ENCODE data around the gene SLC16A10.
A peak's percentile ranks its signal among the peaks of the same experiment; 100 is the strongest.

Gene SLC16A10, protein sequence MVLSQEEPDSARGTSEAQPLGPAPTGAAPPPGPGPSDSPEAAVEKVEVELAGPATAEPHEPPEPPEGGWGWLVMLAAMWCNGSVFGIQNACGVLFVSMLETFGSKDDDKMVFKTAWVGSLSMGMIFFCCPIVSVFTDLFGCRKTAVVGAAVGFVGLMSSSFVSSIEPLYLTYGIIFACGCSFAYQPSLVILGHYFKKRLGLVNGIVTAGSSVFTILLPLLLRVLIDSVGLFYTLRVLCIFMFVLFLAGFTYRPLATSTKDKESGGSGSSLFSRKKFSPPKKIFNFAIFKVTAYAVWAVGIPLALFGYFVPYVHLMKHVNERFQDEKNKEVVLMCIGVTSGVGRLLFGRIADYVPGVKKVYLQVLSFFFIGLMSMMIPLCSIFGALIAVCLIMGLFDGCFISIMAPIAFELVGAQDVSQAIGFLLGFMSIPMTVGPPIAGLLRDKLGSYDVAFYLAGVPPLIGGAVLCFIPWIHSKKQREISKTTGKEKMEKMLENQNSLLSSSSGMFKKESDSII

DNA sequence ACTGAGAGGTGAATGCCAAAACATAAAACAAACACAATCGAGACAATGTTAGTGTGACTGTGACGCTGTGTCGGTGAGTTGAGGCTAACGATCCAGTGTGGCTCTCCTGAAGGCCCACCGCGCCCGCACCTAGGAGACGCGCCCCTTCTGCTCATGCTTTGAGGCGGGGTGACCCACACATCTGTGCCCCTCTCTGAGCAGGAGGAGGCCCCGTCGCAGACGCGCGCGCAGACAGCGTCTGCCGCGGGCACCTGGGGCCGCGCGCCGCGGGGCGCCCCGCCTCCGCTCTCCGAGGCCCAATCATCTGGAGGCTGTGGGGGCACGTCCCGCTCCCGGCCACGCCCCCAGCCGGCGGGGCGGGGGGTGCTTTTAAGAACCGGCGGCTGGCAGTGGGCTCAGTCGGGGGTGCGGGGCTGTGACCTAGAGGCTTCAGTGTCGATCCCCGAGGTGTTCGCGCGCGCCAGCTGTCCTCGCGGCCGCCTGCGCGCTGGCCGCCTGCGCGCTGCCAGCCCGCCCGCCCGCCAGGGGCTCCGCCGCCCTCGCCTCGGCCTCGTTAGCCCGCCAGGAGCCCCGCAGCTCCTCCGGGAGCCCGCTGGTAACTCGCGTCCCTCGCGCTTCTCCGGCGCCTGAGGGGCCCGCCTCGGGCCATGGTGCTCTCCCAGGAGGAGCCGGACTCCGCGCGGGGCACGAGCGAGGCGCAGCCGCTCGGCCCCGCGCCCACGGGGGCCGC, at the start of gene SLC16A10:
Gene SLC16A10 (plus strand): TSS at position 398 of the 730 bp plus-strand sequence. CDS start 250 bp downstream, at position 648.
- peak; percentile 44 for DNase-seq (ENCODE audit: low spot score)
- CTCF ChIA-PET: interaction anchor here (0.6 kb wide), 2 partner anchors 30 to 66 kb away, joined by 3 read pairs; no protein-coding TSS in a partner anchor

DNA sequence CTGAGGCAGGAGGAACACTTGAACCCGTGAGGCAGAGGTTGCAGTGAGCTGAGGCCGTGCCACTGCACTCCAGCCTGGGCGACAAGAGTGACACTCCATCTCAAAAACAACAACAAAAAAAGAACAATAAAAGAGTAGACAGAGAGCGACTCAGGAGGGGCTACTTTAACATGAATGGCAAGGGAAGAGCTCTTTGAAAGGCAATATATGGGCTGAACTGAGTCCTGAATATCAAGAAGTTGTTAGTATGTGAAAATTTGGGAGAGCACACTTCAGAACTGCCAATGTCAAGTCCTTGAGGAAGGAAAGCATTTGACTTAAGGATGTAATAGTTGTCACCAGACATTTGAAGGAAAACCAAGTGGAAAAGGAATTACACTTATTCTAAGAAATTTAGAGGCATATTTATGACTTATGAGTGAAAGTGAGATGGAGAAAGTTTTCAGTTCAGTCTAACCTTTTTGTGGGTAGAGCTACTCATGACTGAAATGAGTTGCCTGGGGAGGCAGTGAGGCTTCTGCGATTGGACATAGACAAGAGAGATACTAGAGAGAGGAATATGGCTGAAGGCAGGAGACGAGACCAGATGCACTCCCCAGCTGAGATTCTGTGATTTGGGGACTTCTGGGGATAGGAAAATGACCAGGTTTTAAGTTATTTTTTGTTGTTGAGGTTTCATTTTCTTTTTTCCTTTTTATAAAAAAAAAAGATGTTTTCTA, 48.6 kb upstream of the SLC16A10 start:
- TF ChIP-seq, protein P1, sequence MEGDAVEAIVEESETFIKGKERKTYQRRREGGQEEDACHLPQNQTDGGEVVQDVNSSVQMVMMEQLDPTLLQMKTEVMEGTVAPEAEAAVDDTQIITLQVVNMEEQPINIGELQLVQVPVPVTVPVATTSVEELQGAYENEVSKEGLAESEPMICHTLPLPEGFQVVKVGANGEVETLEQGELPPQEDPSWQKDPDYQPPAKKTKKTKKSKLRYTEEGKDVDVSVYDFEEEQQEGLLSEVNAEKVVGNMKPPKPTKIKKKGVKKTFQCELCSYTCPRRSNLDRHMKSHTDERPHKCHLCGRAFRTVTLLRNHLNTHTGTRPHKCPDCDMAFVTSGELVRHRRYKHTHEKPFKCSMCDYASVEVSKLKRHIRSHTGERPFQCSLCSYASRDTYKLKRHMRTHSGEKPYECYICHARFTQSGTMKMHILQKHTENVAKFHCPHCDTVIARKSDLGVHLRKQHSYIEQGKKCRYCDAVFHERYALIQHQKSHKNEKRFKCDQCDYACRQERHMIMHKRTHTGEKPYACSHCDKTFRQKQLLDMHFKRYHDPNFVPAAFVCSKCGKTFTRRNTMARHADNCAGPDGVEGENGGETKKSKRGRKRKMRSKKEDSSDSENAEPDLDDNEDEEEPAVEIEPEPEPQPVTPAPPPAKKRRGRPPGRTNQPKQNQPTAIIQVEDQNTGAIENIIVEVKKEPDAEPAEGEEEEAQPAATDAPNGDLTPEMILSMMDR (conservative IDR thresholded peaks at IDR 0.05; ENCODE audit: low read depth): no peak
- CTCF ChIA-PET: no interaction called here
- H3K27ac ChIP-seq: no peak overlapping the region
- no peak for DNase-seq (ENCODE audit: low spot score)
- POLR2A ChIA-PET (ENCODE audit: low non-redundant PET): no interaction called here

More for the DNA sequence above, at the start of gene SLC16A10:
- no peak within 1 kb of the TSS for H3K27ac ChIP-seq
- POLR2A ChIA-PET (ENCODE audit: low non-redundant PET): no interaction called here
- TF ChIP-seq, protein P1 (conservative IDR thresholded peaks at IDR 0.05; ENCODE audit: low read depth): no peak

DNA sequence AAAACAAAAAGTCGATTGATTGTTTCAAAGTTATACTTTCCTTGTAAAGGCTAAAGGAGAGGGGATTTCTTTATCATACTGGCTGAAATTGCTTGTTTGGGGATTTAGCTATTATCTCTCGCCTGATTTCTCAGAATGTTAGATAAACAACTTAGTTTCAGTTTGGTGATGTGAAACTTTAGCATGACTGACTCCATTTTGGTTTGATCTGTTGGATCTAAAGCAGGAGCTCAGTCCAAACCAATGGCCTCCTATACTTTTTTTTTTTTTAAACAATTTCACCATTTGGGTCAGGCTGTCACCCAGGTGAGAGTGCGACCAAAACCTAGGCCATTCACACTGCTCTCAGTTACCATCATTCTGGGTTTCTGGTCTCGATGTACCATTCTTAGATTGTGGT, 45.4 kb upstream of the SLC16A10 start:
- TF ChIP-seq, protein P1 (conservative IDR thresholded peaks at IDR 0.05; ENCODE audit: low read depth): no peak
- POLR2A ChIA-PET (ENCODE audit: low non-redundant PET): no interaction called here
- DNase-seq (ENCODE audit: low spot score): no peak
- H3K27ac ChIP-seq: no peak overlapping the region
- CTCF ChIA-PET: interaction anchor here (0.6 kb wide), 2 partner anchors 49 to 182 kb away, joined by 3 read pairs; no protein-coding TSS in a partner anchor

DNA sequence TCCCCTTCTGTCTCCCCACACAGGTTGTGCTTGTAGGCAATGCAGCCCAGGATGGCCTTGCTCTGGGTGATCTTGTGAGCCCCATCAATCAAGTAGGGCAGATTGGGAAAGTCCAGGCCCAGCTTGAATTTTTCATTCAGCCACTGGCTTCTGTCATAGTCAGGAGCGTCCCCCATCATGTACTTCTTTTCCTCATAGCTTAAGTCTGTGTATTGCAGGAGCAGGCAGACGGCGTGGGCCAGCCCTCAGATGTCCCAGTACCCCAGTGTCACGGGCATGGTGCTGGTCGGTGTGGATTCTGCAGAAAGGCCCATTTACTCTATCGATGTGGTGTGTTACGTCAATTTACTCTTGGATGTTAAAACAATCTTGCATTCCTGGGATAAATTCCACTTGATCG, 40.1 kb upstream of the SLC16A10 start:
- no peak overlapping the region for H3K27ac ChIP-seq
- POLR2A ChIA-PET (ENCODE audit: low non-redundant PET): no interaction called here
- CTCF ChIA-PET: interaction anchor here (0.6 to 0.7 kb wide), 2 partner anchors 10 to 120 kb away, joined by 3 to 5 read pairs; no protein-coding TSS in a partner anchor

DNA sequence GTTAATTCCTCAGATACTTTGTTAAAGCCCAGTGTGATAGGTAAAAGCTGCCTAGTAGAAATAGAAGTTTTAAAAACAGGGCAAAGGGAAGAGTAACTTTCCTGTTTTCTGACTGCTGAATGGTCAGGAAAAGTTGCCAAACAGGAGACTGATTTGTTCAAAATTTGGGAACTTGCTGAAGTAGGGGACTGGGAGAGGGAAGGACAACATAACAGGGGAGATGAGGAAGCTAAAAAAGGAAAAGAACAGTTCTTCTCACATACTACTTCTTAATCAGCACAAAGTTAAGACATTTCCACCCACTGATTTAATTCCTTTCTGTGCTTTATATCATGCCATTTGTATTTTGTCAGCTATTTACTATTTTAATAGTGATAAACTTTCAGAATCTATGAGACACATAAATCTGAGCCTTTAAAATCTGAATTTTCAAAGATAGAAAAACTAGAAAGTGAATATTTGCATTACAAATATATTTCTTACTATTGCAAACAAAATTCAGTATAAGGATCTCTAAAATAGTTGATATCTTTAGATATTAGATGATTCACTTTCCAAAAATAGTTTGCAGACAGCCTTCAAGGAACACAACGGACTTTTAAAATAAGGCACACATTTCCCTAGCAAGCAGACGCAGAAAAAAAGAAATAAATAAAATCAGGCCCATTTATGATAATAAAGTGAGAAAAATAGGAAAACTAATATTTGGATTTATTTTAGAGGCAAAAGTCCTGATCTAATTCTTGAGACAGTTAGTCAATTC, 36.9 kb upstream of the SLC16A10 start:
- TF ChIP-seq, protein P1 (conservative IDR thresholded peaks at IDR 0.05; ENCODE audit: low read depth): no peak
- no peak for DNase-seq (ENCODE audit: low spot score)
- ChIA-PET POLR2A (ENCODE audit: low non-redundant PET) (no interaction called here), CTCF (interaction anchor here (1.9 kb wide), 1 partner anchor 160 kb away, joined by 6 read pairs; no protein-coding TSS in a partner anchor)
- H3K27ac ChIP-seq: no peak overlapping the region

More for the DNA sequence above, 40.1 kb upstream of the SLC16A10 start:
- TF ChIP-seq, protein P1 (conservative IDR thresholded peaks at IDR 0.05; ENCODE audit: low read depth): no peak
- no peak for DNase-seq (ENCODE audit: low spot score)

Data from RWPE1 (cell line).